H4 (cell line): ENCODE results near the gene SEPTIN10. TPM values are rescaled to one million over a fixed set of nuclear protein-coding genes. Genes with fewer than 3 reads are reported as not detected.
"Not testable (repeated sequence)": the region's sequence is repeated elsewhere in the genome, so short reads cannot be mapped to it uniquely, and the experiment has no call there.

ENCODE experiments used
- DNase-seq: peaks from one replicate; pipeline ENCODE4 v3.0.0-alpha.2; 2015; ENCODE audit warnings: low spot score
- total RNA-seq: library from RNA; depleted of rRNA; stranded (reverse); fragments of >200 nt; shearing (Covaris generic); gene quantifications from 2 replicates; pipeline ENCODE4 v1.2.3, GENCODE V29; 2014; rRNA removed

The SEPTIN10 gene
- 34.1 and 44.4 TPM in 2 replicates for total RNA-seq

- peak; percentile 99 for DNase-seq
Measured at GRCh38 chr2:109613922-109614714, at the start of gene SEPTIN10, which contains the start of gene SOWAHC. Gene SEPTIN10 (minus strand): TSS chr2:109613966. CDS start chr2:109613827, 139 bp downstream. Gene SOWAHC (plus strand): TSS chr2:109614364. CDS start chr2:109614490, 126 bp downstream.

DNA sequence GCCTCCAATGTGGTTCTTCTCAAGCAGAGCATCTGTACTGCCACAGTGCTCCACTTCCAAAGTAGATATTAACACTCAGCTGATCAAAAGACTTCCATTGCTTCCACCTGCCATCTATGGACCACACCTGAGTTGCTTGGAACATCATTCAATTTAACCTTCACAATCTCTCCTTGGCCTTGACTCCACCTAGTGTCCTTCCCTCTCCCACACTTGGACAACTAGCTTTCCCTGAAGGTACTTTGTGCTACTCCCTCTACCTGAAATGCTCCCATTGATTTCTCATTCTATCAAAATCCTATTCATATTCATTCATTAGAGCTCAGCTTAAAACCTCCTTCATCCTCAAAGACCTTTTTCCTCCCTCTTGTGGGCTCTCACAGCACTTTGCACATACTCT, 49.1 kb upstream of the SEPTIN10 start:
- no peak for DNase-seq

GRCh38 chr2:109660046-109660860, 46.5 kb upstream of the SEPTIN10 start:
- DNase-seq: no peak

- DNase-seq: no peak
Measured at GRCh38 chr2:109659396-109660045, 45.8 kb upstream of the SEPTIN10 start.

GRCh38 chr2:109655287-109655686, 41.5 kb upstream of the SEPTIN10 start:
- no peak for DNase-seq

GRCh38 chr2:109654326-109655050, 40.7 kb upstream of the SEPTIN10 start:
- no peak for DNase-seq

- DNase-seq: no peak
Measured at GRCh38 chr2:109649736-109650695, 36.2 kb upstream of the SEPTIN10 start.

DNA sequence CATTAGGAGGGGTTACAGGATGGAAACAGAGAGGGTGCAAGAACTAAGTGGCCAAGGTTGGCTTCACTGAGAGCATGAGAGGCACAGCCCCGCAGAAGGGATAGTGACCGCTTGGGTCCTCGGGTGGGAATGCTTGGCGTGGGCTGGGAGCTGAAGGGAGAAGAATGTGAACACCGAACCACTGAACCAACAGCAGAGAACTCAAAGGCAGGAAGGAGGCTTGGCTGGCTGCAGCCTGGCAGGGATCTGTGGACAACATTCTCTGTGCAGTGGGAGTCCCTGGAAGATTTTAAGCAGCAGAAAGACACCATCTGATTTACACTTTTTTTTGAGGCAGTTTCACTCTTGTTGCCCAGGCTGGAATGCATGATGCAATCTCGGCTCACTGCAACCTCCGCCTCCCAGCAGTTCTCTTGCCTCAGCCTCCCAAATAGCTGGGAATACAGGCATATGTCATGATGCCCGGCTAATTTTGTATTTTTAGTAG, 34.3 kb upstream of the SEPTIN10 start:
- no peak for DNase-seq

DNA sequence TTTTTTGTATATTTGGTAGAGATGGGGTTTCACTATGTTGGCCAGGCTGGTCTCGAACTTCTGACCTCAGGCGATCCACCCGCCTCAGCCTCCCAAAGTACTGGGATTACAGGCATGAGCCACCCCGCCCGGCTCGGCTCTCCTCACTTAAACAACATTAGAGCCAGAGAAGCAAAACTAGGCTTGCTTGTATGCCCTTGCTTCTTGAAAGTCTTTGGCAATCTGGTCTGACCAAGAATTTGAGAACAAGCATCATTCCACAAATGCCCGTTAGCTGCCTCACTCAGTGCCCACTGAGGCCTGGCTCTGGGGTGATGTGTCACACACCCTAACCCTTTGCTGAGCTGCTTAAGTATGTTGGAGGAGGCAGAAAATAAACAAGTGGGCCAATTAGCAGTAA, 33.9 kb upstream of the SEPTIN10 start:
- no peak for DNase-seq

- DNase-seq: no peak
Measured at GRCh38 chr2:109646961-109647360, 33.2 kb upstream of the SEPTIN10 start.

DNA sequence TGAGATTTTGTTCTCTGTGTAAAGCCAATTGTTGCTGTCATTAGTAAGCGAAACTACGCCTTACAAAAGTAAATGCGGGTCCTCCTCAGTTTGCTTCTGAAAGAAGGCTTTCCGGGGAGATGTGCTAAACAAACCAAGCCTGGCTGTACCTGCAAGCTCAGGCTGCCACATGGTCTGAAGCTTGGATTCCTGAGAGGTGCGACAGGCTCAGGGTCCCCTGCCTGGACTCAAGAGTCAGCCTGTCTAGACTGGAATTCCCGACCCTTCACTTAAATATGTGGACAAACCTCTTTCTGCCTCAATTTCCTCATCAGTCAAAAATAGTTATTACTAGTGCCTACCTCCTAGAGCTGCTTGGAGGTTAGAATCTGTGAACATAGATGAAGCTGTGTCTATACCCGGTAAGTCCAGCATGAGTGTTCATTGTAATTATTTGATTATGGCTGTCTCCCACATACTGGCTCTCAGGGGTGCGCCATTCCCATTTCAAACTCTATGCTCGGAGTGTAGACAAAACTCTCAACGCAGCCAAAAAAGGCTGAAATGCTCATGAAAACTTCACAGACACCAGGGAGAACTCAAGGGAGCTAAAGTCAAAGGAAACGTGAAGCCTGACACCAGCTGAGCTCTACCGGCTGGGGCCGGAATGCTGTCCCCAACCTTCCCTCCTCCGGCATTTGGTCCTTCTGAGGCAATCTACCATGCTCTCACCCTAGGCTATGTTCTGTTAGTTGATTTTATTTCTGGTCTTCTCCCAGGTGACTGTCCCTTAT, 31.8 kb upstream of the SEPTIN10 start:
- no peak for DNase-seq

- DNase-seq: no peak
Measured at GRCh38 chr2:109644571-109645275, 31.0 kb upstream of the SEPTIN10 start.

- DNase-seq: not testable (repeated sequence)
Measured at GRCh38 chr2:109640000-109640399, 26.2 kb upstream of the SEPTIN10 start.

GRCh38 chr2:109638795-109639194, 25.0 kb upstream of the SEPTIN10 start:
- DNase-seq: no peak

GRCh38 chr2:109637749-109638570, 24.2 kb upstream of the SEPTIN10 start:
- DNase-seq: no peak

DNA sequence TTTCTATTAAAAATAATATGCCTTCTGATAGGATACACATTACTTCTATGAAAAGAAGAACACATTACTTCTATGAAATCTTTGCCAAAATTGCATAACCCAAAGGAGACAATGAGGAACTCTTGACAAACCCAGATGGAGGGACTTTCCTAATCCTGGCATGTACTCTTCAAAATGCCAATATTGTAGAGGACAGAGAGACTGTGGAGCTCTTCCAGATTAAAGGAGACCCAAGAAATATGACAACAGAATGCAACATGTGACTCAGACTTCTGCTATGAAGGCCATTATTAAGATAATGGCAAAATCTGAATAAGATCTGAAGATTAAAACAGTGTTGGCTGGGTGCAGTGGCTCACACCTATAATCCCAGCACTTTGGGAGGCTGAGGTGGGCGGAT, 22.6 kb upstream of the SEPTIN10 start:
- no peak for DNase-seq

- no peak for DNase-seq
Measured at GRCh38 chr2:109635426-109636304, 21.9 kb upstream of the SEPTIN10 start.
